Adipocyte (in vitro differentiated cells): Measurements from ENCODE around the gene PNPO.
"Not testable (repeated sequence)": the region's sequence is repeated elsewhere in the genome, so short reads cannot be mapped to it uniquely, and the experiment has no call there.

Experiments
- DNase-seq: peaks from one replicate; pipeline ENCODE4 v3.0.0-alpha.2; 2015; ENCODE audit warnings: low read depth
- H3K27me3 ChIP-seq: replicated peaks from 2 replicates; pipeline ENCODE4 v1.7.0; 2013; ENCODE audit warnings: mild to moderate bottlenecking, low read length, moderate library complexity; ENCODE audit not compliant: control insufficient read depth, insufficient read depth
- H3K36me3 ChIP-seq: 2 replicates; pipeline ENCODE4 v1.7.0; 2013; ENCODE audit warnings: low read length, mild to moderate bottlenecking, moderate library complexity; ENCODE audit not compliant: control insufficient read depth, insufficient read depth, severe bottlenecking
- H3K4me1 ChIP-seq: 2 replicates; pipeline ENCODE4 v1.7.0; 2013; ENCODE audit warnings: mild to moderate bottlenecking, low read length, moderate library complexity; ENCODE audit not compliant: control insufficient read depth, insufficient read depth
- H3K4me3 ChIP-seq: 2 replicates; pipeline ENCODE4 v1.7.0; 2013; ENCODE audit warnings: mild to moderate bottlenecking, low read length, moderate library complexity
- H3K9ac ChIP-seq: 2 replicates; pipeline ENCODE4 v1.7.0; 2013; ENCODE audit warnings: mild to moderate bottlenecking, low read length, moderate library complexity
- H3K9me3 ChIP-seq: 2 replicates; pipeline ENCODE4 v1.7.0; 2013; ENCODE audit warnings: mild to moderate bottlenecking, low read length, moderate library complexity; ENCODE audit not compliant: control insufficient read depth

The PNPO gene

DNA sequence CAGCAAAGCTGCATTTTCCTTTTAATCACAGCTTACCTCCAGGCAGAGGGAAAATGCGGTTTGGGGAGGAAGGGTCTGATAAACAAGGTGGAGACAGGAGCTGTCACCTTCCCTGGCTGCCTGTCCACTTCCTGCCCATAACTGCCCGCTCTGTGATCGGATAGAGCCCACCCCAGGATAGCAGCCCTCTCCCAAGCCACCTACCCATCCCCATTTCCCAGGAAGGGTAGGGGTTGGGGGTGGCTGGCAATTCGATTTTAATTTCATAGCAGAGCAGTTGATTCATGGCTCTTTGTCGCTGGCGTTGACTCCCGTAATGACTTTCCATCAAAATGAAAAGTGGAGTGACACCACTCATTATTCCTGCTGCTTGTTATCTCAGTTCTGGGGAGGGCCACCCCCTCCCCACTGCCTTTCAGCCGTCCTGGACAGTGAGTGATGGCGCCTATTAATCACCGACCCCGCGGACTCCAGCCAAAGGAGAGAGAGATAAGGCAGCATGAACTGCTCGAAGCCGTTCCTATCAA is 40.8 kb downstream of the PNPO start:
- H3K27me3 ChIP-seq, result no peaks in the 10 kb centered on the region
- DNase-seq, result no peak

DNA sequence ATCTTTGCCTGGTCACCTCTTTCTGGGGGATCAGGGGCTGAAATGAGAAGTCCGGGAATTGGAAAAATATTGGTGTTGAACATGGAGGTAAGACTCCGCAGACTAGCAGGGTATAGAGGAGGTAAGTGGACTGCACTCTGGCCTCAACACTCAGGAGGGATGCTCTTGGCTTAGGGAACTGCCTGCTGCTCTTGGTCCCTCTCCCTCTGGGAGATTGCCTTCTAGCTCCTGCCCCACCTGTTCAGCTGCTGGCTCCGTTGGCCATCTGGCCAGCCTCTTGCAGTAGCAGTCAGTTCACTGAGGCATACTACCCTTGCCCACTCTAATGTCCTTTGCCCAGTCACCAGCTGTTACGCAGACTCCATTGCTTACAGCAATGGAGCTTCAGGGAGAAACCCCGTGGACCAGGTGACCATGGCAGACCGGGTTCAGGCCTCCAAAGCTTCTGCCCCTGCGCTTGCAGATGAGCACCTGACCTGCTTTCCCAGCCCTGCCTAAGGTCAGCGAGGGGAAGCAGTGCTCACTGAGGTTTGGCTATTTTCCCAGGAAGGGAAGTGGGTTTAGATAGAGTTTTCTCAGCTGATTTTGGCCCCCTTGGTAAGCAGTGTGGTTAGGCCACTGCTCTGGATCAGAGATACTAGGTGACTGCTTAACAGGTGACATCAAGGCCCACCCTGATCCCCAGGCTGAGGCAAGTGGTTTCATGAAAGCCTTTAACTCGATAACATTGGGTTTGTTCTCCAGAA is 41.4 kb downstream of the PNPO start:
- no peak overlapping the region for H3K4me3 ChIP-seq

More for the DNA sequence above, 40.8 kb downstream of the PNPO start:
- no peaks in the 10 kb centered on the region for H3K4me1 ChIP-seq
- no peak overlapping the region for H3K9ac ChIP-seq
- H3K9me3 ChIP-seq, result no peaks in the 10 kb centered on the region
- H3K36me3 ChIP-seq, result peaks cover 55% of the 10 kb centered on the region
- no peak overlapping the region for H3K4me3 ChIP-seq

DNA sequence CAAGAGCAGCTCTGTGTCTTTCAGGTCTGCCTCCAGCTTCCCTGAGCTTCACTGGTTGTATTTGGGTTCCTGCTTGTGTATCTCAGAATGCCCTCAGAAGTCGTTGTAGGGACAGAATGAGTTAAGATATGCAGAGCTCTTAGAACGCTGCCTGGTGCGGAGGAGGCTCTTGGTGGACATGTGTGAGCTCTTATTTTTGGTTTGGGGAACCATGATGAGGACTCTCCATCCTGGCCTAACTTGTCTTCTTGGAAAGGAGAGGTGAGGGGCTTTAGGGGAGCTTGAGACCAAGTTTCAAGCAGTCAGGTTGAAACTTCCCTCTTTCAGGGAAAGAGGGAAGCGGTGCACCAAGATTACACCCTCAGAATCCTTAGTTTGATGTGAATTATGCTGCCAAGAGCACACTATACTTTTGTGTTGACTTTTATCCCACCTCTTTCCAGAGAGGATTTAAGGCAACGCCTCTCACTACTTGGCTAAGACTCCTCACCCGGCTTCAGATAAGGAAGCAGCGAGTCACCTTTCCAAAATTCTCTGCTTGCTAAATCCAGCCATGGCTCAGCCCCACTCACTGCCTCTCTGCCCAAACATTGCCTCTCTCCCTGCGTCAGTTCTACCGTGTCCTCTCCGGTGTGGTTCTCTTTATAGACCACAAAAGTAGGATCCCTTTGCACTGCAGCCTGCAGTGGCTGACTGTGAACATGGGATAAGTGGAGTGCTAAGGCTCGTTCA is 42.3 kb downstream of the PNPO start:
- no peak overlapping the region for H3K4me3 ChIP-seq
- no peak overlapping the region for H3K9ac ChIP-seq
- no peaks in the 10 kb centered on the region for H3K9me3 ChIP-seq
- no peaks in the 10 kb centered on the region for H3K27me3 ChIP-seq
- no peaks in the 10 kb centered on the region for H3K4me1 ChIP-seq
- peaks cover 43% of the 10 kb centered on the region for H3K36me3 ChIP-seq
- DNase-seq, result peak; percentile 20

More for the DNA sequence above, 41.4 kb downstream of the PNPO start:
- Histone ChIP-seq H3K4me1 (no peaks in the 10 kb centered on the region), H3K9ac (no peak overlapping the region), H3K9me3 (no peaks in the 10 kb centered on the region), H3K27me3 (no peaks in the 10 kb centered on the region), H3K36me3 (peaks cover 49% of the 10 kb centered on the region)
- no peak for DNase-seq

DNA sequence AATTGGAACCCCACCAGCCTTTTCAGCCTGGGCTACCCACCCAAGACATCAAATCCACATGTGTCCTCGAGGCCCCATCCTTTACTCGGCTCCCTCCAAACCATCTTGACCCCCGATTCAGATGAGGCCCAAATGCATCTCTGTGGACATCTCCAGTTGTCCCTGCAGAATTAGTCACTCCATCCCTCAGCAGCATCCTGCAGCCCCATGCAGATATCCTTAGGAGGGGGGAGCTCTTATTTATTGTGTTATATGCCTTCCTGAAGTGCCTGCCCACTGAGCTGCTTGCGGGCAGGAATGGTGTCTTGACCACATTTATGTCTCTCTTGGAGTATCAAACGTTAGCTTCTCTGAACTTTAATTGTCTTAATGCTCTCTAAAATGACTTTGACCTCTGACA is 45.1 kb downstream of the PNPO start:
- no peaks in the 10 kb centered on the region for H3K9me3 ChIP-seq
- H3K36me3 ChIP-seq, result peaks cover 15% of the 10 kb centered on the region
- H3K4me1 ChIP-seq, result no peaks in the 10 kb centered on the region
- no peak for DNase-seq
- no peak overlapping the region for H3K9ac ChIP-seq
- H3K4me3 ChIP-seq, result no peak overlapping the region
- no peaks in the 10 kb centered on the region for H3K27me3 ChIP-seq

DNA sequence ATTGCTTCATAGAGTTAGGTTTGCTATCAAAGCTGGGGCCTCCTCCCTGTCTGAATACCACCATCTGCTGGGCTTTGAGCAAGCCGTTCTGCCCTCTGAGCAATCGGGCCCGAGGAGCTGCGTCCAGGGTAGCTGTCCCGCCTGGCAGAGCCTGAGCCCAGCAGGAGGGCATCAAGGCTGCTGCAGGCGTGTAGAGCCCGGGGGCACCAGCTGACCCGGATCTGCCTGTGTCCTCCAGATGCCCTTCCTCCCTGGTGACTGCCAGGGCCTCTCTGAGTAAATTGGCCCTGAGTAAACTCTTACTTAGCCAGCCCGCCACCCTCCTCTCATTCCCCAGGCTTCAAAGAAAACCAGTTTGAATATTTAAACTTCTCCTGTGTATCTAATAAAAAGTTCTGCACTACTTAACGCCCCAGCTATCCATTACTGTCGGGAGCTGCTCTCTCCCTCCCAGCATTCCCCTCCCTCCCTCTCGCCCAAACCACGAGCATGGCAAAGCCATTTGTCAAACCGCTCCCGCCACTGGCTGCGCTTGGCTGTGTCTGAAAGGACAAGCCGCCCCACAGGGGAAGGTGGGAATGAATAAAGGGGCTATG is 46.0 kb downstream of the PNPO start:
- Histone ChIP-seq H3K9me3 (no peaks in the 10 kb centered on the region), H3K27me3 (no peaks in the 10 kb centered on the region), H3K4me3 (no peak overlapping the region), H3K4me1 (no peaks in the 10 kb centered on the region), H3K36me3 (peaks cover 6% of the 10 kb centered on the region), H3K9ac (no peak overlapping the region)
- DNase-seq, result peak; percentile 49

DNA sequence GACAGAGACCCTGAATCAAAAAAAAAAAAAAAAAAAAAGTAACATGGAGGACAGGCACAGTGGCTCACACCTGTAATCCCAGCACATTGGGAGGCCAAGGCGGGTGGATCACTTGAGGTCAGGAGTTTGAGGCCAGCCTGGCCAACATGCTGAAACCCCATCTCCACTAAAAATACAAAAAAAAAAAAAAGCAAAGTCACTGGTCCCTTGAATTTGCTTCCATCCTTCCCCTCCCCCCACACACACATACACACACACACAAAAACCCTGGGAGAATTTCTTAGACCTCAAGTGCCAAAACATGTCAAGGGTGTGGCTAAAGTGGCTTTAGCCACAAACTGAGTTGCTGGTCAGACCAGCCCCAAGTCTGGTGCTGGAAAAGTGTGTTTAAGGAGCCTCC is 47.1 kb downstream of the PNPO start:
- not testable (repeated sequence) for H3K9ac ChIP-seq, DNase-seq, H3K36me3 ChIP-seq, H3K4me1 ChIP-seq, H3K27me3 ChIP-seq, H3K9me3 ChIP-seq, H3K4me3 ChIP-seq

DNA sequence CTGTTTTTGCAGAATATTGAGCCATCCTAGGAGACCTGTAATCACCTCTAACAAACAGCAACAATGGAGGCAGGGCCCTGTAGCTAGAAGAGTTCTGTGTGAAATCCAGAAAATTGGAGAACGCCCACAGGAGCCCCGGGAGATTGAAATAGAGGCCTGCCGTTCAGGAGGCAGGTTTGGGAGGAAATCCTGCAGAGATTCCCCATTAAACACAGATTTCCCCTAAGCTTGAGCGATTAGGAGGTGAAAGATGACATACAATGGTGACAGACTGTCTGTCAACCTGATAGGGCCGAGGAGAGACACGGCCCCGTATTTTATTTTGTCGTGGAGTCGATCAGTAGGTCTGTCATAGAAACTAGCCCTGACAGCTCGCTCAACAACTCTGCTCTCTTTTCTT is 47.8 kb downstream of the PNPO start:
- no peaks in the 10 kb centered on the region for H3K36me3 ChIP-seq
- H3K9ac ChIP-seq, result no peak overlapping the region
- H3K4me1 ChIP-seq, result no peaks in the 10 kb centered on the region
- H3K9me3 ChIP-seq, result no peaks in the 10 kb centered on the region
- H3K27me3 ChIP-seq, result no peaks in the 10 kb centered on the region
- no peak for DNase-seq
- no peak overlapping the region for H3K4me3 ChIP-seq

DNA sequence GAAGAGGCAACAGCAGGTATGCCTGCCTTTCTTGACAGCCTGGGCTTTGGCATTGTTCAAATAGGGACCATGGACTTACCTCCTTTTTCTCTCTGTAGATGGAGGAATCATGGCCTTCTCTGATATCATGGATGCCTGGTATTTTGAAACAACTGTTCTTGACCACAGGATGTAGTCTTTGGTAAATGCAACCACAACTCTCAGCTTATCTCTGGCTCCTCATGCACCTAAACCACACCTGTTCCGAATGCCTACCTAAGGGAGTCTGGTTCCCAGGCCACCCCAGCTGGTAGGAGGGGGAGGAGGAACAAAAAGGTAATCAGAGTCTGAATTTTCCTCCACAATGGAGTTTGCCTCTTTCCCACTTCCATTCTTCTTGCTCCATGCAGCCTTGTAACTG is 48.3 kb downstream of the PNPO start:
- Histone ChIP-seq H3K27me3 (no peaks in the 10 kb centered on the region), H3K9ac (no peak overlapping the region), H3K36me3 (no peaks in the 10 kb centered on the region), H3K9me3 (no peaks in the 10 kb centered on the region), H3K4me1 (no peaks in the 10 kb centered on the region), H3K4me3 (no peak overlapping the region)
- no peak for DNase-seq

DNA sequence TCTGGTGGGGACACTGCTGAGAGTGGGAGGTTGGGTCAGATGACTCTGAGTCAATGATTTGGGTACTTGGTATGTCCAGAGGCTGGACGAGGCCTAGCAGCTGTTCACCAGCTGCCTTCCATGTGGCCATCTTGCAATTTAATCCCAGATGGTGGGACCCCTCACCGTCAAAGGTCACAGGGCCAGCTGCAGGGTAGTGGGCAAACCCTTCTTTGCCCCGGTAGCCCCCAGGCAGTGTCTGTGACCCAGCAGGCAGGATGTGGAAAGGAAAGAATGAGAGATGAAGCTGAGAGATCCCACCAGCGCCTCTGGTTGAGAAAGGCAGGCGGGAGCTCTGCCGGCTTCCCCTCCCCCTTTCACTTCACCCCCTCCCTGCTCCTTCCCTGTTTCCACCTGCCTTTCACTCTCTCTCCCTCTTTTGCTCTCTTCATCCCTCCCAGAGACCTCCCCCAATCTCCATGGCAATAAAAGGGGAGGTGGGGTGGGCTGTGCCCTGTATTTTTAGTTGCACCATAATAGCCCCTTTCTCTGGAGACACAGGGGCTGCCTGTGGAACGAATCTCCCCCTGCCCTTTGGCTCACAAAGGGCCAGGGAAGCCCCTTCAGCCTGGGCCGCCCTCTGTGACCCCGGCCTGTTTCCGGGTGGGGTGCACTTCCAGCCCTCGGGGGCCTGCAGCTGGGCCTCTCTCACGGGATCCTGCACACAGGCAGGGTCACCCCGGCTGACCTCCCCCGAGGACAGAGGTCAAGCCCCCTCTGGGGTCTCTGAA is 49.8 kb downstream of the PNPO start:
- H3K36me3 ChIP-seq, result no peaks in the 10 kb centered on the region
- H3K4me1 ChIP-seq, result no peaks in the 10 kb centered on the region
- H3K27me3 ChIP-seq, result peaks cover 6% of the 10 kb centered on the region
- H3K9ac ChIP-seq, result no peak overlapping the region
- no peak overlapping the region for H3K4me3 ChIP-seq
- H3K9me3 ChIP-seq, result no peaks in the 10 kb centered on the region
- no peak for DNase-seq

DNA sequence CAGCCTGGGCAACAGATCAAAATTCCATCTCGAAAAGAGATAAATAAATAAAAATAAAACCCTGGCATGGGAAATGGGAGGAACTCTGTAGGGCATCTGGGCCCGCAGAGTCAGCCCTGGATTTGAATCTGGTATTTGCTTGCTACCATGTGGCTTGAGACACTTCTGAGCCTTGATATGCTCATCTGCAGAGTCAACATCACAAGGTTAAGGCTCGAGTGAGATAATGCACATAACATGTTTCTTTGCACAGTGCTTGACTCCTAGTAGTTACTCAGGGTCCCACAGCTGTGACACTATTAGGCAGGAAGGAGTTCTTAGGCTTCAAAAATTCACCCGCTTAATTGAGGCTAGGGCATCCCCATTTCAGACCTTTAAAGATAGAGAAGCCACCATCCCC is 50.8 kb downstream of the PNPO start:
- Histone ChIP-seq H3K4me3 (no peak overlapping the region), H3K4me1 (no peaks in the 10 kb centered on the region)

More for the DNA sequence above, 50.8 kb downstream of the PNPO start:
- Histone ChIP-seq H3K36me3 (no peaks in the 10 kb centered on the region), H3K9me3 (no peaks in the 10 kb centered on the region), H3K9ac (no peak overlapping the region), H3K27me3 (peaks cover 6% of the 10 kb centered on the region)
- DNase-seq, result no peak
